Hematopoietic multipotent progenitor cell treated with erythropoietin and hydrocortisone succinate and interleukin-3 and kit ligand, for 17 days (in vitro differentiated cells): Measurements from ENCODE around the gene SEH1L.
"Not testable (repeated sequence)": the region's sequence is repeated elsewhere in the genome, so short reads cannot be mapped to it uniquely, and the experiment has no call there.

Source experiments
- DNase-seq: peaks from one replicate; pipeline ENCODE4 v3.0.0-alpha.2; 2015; ENCODE audit warnings: low spot score

SEH1L gene

GRCh38 chr18:12995952-12996477 lies 48.2 kb downstream of the SEH1L start:
- DNase-seq: no peak

GRCh38 chr18:12996661-12997292 lies 49.0 kb downstream of the SEH1L start:
- DNase-seq: no peak

- DNase-seq: not testable (repeated sequence)
Measured at GRCh38 chr18:12997330-12997729, 49.5 kb downstream of the SEH1L start.

DNA sequence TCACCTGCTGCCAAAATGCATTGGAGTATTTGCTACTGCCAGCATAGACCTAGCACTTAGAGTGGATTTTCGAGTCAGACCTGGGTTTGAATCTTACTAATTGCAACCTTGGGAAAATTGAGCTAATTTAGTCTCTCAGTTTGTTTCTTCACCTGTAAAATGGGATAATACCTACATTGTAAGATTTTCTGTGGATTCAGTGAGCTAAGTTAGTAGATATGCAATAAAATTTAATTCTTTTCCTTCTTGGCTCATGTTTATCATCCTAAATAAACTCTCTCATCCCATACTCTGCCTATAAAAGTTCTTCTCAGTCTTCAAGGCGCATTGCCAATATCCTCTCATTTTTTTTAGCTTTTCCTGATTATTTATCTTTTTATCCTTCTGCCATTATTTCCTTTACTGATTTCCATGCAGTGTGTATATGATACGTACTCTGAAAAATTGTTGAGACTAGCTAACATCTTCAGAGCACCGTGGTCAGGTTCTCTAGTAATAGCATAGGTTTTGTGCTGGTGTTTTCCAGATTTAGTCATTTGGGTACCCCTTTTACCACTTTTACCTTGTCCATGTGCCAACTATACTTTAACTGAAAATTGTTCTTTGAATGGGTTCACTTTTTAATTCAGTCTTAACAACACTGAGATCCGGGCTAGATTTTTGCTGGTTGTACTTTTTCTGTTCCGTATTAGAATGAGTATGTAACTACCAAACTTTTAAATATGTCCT lies 50.7 kb downstream of the SEH1L start:
- DNase-seq: no peak

GRCh38 chr18:13003466-13003896 lies 55.7 kb downstream of the SEH1L start:
- DNase-seq: peak; percentile 65

DNA sequence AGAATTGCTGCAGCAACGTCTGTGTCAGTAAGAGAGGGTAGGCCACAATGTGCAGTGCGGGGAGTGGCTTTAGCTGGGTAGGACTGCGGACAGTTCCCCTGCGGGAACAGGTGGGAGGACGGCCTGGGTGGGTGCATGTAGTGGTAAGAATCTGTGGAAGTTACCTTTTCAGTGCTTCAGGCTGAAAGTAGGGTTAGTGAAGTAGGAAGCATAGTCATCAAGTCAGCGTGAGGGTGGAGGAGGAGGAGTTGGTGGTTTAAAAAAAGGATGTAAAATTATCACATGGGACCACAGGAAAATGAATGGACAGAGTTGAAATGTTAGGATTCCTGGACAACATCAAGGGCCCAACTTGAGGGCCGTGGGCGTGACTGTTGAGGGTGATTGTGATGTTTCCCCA lies 56.6 kb downstream of the SEH1L start:
- DNase-seq: no peak

DNA sequence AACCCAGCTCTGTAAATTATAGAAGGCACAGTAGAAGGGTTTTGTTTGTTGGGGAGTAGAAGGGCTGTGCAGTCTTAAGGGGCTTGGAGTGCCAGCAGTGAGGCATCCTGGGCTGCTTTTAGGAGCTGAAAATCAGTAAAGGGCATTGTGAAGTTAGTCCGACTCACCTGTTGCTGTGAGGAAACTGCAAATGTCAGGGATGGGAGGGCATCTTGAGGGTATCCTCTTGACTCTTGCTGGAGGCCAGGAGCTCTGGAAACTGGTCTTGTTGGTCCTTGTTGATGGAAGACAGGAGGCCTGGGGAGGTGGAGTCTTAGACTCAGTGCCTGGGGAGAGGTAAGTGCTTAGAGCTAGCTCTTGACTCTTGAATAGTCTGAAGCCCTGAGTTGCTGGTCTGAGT lies 57.5 kb downstream of the SEH1L start:
- no peak for DNase-seq

GRCh38 chr18:13006531-13007247 lies 58.9 kb downstream of the SEH1L start:
- DNase-seq: no peak

DNA sequence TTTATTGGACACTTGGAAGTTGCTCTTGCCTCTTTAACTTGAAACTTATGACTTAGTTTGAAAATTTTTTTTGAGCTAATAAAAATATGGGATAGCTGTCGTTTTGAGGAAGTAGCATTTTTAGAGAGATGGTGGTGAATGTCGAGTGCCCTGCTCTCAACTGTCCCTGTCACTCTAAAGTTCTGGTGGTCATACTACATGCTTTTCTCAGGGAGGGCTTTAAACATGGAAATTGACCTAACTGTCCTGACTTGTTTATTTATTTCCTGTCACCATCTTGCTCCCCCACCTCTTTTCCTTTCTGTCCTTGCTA lies 59.4 kb downstream of the SEH1L start:
- DNase-seq: no peak

DNA sequence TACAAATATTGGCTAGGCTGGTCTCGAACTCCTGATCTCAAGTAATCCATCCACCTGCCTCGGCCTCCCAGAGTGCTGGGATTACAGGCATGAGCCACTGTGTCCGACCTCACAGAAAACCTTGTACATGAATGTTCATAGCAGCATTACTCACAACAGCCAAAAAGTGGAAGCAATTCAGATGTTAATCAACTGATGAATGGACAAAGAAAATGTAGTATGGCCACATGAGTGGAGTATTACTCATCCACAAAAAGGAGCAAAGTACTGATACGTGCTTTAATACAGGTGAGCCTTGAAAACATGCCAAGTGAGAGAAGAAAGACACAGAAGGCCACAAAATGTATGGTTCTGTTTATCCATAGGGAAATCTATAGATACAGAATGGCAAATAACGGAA lies 63.9 kb downstream of the SEH1L start:
- no peak for DNase-seq

GRCh38 chr18:13014232-13014631 lies 66.4 kb downstream of the SEH1L start:
- DNase-seq: no peak

DNA sequence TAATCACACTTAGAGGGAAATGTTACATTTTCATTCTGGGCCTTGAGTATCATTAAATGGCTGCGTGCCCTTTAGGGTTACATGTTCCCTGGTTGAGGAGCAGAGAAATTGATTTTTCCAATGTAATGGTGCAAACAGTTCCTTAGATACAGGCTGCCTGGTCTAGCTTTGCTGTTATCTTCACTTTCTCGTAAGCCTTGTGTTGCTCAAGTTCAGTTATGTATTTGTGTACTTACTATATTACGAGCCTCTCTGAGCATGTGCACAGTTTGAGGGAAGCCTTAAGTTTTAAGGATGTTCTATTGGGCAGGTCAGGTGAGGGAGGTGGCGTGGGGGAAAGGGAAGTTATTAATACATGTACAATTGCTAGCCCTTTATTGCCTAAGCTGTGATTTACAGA lies 67.0 kb downstream of the SEH1L start:
- no peak for DNase-seq

DNA sequence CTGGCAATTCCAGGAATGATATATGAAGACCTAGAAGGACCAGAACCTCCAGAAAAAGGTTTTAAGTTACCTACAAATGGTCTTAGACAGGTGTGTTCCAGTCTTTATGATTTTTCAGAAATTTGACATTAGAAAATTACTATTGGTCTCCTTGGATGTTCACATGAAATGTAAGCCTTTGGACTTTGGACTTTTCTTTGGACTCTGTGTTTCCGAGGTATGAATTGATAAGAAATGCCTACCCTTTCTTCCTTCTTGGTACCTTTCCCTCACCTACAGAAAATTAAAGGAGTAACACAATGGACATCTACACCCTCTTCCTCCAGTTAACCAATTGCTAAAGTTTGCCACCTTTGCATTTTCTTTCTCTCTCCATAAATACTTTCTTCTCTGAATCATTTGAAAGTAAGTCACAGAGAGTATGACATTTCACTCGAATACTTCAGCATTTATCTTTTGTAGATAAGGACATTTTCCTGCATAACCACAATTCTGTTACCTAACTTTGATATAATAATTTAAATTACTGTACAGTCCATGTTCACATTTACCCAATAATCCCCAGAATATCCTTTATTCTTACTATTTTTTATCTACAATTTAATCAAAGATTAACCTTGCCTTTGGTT lies 69.5 kb downstream of the SEH1L start:
- no peak for DNase-seq

DNA sequence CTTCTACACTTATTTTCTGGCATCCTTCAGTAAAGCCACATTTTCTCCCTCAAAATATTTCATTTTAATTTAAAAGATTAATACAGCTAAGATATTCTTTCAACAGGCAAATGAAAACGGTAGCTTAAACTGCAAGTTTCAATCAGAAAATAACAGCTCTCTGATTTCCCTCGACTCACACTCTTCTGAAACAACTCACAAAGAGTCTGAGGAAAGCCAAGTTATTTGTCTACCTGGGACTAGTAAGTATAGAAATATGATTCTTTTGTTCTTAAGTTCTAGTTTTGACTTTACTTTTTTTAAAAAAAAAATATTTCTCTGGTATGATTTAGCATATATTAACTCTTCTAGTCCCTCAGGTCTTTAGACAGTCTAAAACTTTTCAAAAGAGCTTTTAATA lies 70.6 kb downstream of the SEH1L start:
- DNase-seq: no peak

DNA sequence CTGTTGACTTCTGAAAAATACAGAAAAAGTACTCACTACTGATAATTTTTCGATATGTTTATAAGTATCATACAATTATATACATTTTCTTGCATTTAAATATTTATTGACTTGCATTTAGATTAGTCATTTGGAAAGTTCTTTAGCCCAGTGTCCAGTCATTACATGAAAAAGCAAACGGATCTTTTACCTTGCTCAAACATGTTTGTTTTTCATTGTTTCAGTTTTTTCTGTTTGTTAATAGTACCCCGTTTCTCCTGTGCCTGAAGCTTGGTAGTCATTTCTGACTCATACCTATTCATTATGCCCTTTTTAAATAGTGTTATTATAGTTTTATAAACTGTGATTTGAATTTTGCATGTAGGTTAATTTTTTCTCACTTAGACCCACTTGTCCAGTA lies 71.5 kb downstream of the SEH1L start:
- no peak for DNase-seq

DNA sequence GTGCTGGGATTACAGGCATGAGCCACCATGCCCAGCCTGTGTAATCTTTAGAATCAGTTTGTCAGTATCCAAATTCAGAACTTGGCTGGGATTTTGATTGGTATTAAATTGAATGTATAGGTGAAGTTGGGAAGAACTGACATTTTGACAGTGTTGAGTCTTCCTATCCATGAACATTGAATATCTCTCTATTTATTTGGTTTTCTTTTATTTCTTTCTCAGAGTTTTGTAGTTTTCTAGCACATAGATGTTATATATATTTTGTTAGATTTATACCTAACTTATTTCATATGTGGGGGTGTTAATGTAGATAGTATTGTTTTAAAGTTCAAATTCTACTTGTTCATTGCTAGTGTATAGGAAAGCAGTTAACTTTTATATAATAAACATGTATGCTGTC lies 74.8 kb downstream of the SEH1L start:
- no peak for DNase-seq

DNA sequence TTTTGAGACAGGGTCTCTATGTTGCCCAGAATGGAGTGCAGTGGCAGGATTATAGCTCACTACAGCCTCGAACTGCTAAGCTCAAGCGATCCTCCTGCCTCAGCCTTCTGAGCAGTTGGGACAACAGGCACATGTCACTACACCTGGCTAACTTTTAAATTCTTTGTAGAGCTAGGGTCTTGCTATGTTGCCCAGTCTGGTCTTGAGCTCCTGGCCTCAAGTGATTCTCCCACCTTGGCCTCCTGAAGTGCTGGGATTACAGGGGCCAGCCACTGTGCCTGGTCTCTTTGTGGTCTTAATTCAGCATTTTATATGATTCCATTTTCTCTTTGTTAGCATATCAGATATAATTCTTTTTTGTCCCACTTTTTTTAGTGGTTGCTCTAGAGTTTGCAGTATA lies 77.4 kb downstream of the SEH1L start:
- DNase-seq: no peak

DNA sequence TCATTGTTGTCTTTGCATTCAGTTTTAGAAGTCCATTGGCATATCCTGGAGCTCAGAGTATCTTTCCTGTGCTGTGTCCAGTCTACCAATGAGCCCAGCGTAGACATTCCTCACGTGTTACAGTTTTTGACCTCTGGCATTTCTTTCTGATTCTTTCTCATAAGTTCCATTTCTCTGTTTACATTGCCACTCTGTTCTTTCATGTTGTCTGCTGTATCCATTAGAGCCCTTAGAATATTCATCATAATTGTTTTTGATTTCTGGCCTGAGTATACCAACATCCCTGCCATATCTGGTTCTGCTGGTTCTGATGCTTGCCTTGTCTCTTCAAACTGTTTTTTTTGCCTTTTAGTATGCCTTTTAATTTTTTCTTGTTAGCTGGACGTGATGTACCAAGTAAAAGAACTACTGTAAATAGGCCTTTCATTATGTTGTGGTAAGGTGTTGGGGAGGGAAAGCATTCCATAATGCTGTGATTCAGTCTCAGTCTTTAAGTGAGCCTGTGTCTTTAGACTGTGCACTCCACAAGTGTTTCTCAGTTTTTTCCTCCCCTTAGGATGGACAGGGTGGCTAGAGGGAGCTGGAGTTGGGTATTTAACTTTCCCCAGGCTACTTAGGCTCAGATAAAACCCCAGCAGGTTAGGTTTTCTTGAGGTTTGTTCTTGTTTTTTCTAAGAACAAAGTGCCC lies 78.9 kb downstream of the SEH1L start:
- no peak for DNase-seq

GRCh38 chr18:13028869-13029268 lies 81.1 kb downstream of the SEH1L start:
- no peak for DNase-seq

- DNase-seq: no peak
Measured at GRCh38 chr18:13032173-13032572, 84.4 kb downstream of the SEH1L start.

DNA sequence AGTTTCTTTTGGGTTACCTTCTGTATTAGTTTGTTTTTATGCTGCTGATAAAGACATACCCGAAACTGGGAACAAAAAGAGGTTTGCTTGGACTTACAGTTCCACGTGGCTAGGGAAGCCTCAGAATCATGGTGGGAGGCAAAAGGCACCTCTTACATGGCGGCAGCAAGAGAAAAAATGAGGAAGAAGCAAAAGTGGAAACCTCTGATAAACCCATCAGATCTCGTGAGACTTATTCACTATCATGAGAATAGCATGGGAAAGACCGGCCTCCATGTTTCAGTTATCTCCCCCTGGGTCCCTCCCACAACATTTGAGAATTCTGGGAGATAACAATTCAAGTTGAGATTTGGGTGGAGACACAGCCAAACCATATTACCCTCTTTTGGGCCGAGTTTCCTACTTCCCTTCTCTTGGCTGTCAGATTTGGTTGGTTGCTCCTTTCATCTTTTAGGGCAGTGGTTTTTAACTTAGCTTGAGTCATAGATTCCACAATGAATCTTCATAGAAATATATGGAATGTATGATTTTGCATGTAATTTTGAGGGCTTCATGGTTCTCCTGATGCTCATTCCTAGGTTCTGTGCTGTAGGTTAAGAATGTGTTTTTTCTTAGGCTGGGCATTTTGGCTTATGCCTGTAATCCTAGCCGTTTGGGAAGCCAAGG lies 87.6 kb downstream of the SEH1L start:
- DNase-seq: no peak
